Endothelial cell of umbilical vein (primary cell): Measurements from ENCODE around the gene MEGF11.

Source experiments
- POLR2A ChIP-seq: IDR thresholded peaks from 2 replicates; pipeline ENCODE4 v1.6.1; 2012; ENCODE audit warnings: low read depth, mild to moderate bottlenecking, control low read depth, low read length
- TF ChIP-seq, protein P1 (sequence below), 2 donors: IDR thresholded peaks; 1 replicate in 1 of 2; 2 replicates in 1 of 2; pipeline ENCODE4 v1.5.1; 2011; ENCODE audit warnings: low read length in 2 of 2, mild to moderate bottlenecking in 2 of 2, moderate library complexity in 2 of 2, control low read depth in 1 of 2, inconsistent platforms in 1 of 2, low read depth in 1 of 2; ENCODE audit not compliant: insufficient read depth in 1 of 2; ENCODE audit errors: extremely low read depth in 1 of 2

DNA sequence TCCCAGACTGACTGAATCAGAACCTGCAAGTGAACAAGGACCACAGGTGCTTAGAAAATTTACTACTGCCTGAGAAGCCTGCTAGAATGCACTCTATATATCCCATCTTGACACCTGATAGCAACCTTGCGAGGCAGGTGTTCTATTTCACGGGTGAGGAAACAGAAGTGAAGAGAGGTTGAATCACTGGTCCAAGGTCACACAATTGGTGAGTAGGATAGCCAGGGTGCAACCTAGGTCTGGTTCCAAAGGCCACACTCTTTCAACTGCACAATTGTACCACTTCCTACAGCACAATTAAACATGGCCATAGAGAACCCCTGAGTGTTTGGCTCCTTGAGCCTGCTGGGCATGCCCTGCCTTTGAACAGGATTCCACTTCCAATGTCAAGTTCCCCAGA lies 297.2 kb downstream of the MEGF11 start:
- TF ChIP-seq, protein P1, sequence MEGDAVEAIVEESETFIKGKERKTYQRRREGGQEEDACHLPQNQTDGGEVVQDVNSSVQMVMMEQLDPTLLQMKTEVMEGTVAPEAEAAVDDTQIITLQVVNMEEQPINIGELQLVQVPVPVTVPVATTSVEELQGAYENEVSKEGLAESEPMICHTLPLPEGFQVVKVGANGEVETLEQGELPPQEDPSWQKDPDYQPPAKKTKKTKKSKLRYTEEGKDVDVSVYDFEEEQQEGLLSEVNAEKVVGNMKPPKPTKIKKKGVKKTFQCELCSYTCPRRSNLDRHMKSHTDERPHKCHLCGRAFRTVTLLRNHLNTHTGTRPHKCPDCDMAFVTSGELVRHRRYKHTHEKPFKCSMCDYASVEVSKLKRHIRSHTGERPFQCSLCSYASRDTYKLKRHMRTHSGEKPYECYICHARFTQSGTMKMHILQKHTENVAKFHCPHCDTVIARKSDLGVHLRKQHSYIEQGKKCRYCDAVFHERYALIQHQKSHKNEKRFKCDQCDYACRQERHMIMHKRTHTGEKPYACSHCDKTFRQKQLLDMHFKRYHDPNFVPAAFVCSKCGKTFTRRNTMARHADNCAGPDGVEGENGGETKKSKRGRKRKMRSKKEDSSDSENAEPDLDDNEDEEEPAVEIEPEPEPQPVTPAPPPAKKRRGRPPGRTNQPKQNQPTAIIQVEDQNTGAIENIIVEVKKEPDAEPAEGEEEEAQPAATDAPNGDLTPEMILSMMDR (IDR thresholded peaks at IDR 0.05; ENCODE audit: extremely low read depth in 1 of 2, insufficient read depth in 1 of 2, low read depth in 1 of 2, low read length in 2 of 2): no peak
- no peak for TF ChIP-seq POLR2A
